Jurkat, Clone E6-1 (cell line): ENCODE results near the gene AHNAK2.

Experiments used
- DNase-seq: peaks from one replicate; pipeline ENCODE4 v3.0.0-alpha.2; 2011; ENCODE audit warnings: low read depth, low spot score
- H3K4me3 ChIP-seq: 2 replicates; pipeline ENCODE4 v1.5.1; 2011; ENCODE audit warnings: mild to moderate bottlenecking, low read length, control low read depth, moderate library complexity

The AHNAK2 gene

DNA sequence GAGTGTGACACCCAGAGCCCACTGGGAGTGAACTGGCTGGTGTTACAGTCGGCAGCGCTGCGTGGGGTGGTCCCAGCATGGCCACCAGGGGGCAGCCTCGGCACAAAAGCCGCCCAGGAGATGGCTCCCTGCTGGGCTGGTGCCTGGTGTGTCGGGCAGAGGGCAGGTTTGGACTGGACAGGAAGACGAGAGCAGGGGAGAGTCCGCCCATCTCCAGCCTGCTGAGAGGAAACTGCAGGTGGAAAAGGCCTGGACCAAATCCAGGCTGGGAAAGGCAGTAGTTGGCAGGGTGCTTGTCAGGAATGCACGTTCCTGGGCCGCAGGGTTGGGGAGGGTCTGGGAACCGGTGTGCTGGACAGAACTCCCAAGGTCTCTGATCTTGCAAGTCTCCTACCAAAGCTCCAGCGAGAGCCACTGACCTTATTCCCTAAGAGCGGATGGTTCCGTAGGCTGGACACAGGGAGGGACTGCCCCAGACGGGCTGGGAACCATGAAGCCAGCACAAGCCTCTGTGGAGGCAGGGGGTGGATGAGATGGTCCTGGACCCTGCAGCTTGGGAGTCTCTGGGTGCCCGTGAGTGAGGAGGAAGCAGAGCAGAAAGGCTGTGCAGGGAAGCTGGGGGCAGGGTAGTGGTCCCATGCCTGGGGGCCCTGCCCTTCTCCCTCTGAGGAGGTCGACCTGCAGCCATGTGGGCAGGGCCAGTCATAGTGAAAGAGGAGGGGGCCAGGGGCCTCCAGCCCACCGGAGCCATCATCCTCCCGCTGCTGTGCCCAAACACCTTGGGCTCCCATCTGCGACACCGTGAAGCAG, 1.8 kb downstream of the AHNAK2 start:
- DNase-seq = peak; percentile 37
- H3K4me3 ChIP-seq = no peak overlapping the region

DNA sequence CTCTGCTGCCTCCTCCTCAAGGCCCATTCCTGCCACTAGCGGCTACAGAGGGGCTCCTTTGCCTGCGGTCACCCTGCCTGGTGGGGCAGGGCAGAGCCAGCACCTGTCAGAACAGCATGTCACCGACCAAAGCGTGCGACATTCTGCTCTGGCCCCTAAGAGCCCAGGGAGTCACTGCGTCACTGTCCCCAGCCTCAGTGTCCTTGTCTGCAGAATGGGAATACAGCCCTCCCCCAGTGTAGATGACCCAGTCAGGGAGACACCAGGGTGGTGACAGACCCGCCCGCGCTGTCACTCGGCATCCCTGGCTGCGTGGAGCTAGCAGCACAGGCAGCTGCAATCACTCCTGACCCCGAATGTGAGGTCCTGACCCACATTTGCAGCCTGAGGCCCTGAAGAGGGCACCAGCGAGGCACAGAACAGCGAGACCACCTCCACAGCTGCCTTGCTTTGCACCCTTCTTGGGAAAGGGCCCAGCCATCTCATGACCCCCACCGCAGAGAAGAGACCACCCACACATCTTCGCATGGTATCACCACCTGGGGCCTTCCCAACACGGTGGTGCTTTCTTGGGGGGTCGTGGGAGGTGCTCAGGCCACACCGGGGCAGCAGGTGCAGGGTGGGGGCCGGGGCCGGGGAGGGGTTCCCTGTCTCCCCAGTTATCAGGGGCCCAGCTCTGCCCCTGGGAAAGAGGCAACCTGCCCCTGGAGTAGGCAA, 2.5 kb downstream of the AHNAK2 start:
- no peak for DNase-seq
- H3K4me3 ChIP-seq = no peak overlapping the region

DNA sequence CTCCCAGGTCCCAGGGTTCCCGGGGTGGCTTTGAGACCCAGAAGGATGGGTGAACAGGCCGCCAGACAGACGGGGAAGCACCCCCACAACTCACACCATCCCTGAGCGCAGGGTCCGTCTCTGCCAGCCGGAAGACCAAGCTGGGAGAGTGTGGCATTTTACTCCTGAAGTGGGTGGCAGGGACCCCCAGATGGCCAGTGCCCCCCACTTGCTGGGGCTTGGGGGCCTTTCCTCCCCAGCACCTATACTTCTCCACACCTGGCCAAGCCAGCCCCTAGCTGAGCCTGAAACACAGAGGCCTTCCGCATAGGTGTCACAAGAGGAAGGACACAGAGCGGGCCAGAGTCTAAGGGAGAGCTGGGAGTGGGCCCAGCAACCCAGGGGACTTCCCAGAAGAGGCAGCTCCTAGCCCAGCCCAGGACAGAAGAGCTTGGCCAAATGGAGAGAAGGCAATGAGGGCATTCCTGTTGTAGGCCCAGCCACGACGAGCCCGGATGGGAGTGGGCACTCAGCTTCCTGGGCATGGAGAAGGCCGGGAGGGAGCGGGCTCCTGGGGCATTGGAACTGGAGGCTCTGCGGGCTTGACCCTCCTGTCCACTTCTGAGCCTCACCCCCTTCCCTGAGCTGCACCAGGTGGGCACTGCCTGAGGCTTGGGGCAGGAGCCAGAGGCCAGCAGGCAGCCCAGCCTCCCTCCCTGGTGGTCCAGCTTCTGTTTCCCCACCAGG, 3.3 kb downstream of the AHNAK2 start:
- no peak overlapping the region for H3K4me3 ChIP-seq
- no peak for DNase-seq

DNA sequence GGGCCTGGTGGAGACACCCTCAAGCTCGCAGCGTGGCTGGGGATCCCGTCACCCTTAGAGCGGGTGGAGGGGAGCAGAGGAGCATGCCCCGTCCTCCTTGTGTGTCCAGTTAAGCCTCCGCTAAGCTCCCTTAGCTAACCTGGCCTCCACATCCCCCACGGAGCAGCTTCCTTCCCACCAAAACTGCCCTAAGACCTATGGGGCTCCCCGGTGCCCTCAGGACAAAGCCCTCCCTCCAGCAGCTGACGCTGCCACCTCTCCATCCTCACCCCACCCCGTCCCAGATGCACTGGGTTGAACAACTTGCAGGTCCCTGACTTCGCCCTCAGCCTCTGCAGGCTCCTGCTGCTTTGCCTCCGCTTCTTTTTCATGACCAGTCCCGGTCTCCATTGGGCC, 4.0 kb downstream of the AHNAK2 start:
- DNase-seq = no peak

DNA sequence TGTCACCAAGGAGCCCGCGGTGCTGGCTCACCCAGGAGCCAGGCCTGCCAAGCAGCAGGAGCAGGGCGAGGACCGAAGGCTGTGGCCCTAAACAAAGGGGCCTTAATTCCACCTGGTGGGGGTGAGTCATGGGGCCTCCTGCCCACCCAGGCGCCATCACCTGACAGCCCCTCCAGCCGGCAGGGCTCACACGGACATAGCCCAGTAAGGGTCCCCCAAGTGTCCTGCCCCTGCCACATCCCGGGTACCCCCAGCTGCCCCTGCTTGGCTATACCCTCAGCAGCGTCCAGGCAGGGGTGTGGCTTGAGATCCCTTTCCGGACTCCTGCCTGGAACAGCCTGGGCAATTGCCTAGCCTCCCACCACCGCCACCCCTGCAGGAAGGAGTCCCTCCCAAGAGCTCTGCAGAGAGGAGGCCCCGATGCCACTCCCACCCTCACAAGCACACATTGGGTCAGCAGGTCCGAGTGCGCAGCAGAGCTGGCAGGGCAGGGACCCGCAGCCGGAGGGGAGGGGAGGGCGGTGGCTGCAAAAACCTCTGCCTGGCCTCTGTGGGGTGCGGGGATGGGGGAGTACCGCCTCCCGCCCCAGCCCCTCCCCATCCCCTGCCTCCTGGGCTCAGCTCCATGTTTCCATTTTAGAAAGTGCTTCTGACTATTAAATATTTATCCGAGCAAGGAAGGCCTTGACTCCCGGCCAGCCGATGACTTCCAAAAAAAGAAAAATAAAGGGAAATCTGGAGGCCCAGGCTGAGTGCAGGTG, 4.6 kb downstream of the AHNAK2 start:
- DNase-seq = no peak
- H3K4me3 ChIP-seq = no peak overlapping the region

More for the DNA sequence above, 4.0 kb downstream of the AHNAK2 start:
- no peak overlapping the region for H3K4me3 ChIP-seq

DNA sequence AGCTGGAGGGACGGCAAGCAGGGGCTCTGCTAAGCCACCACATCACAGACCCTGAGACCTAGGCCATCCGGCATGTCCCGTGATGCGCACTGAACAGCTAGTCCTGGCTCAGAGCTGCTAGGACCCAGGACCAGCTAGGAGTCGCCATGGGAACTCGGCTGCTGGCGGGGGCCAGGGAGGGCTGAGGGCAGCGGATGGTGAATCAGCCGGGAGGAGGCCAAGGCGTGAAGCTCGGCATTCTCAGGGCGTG, 5.1 kb downstream of the AHNAK2 start:
- no peak overlapping the region for H3K4me3 ChIP-seq
- DNase-seq = no peak

DNA sequence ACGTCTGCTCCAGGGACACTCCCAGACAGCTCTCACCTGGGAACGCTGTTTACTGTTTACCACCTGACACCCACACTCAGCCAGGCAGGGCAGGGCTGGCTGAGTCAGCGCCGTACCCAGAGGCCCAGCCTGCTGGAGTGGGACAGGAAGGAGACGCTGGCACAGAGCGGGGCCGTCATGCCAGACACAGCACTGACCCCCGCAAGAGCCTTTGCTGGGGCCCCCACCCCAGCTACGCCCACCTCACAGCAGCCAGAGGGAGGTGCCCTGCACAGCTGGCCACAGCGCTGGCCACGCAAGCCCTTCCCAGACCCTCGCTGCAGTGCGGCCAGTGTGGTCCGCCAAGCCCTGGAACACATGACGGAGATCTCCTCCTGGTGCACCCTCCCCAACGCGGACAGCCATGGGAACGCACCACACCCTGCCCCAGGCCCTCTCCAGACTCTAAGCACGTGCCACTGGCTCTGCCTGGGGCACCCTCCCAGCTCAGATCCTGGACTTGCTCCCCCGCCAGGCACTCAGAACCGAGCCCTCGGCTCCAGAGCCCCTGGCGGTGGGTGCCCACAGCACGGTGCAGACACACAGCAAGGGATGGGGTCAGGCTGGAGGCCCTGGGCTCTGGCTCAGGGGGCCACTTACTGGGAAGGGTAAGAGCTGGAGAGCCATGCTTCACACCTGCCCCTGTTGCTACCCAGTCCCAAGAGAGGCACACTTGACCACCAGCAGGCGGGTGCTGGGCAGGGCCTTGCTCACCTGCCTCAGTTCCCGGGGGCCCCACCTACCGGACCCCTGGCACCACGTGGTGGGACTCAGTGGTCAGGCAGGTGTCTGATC, 5.7 kb downstream of the AHNAK2 start:
- no peak for DNase-seq
- no peak overlapping the region for H3K4me3 ChIP-seq

DNA sequence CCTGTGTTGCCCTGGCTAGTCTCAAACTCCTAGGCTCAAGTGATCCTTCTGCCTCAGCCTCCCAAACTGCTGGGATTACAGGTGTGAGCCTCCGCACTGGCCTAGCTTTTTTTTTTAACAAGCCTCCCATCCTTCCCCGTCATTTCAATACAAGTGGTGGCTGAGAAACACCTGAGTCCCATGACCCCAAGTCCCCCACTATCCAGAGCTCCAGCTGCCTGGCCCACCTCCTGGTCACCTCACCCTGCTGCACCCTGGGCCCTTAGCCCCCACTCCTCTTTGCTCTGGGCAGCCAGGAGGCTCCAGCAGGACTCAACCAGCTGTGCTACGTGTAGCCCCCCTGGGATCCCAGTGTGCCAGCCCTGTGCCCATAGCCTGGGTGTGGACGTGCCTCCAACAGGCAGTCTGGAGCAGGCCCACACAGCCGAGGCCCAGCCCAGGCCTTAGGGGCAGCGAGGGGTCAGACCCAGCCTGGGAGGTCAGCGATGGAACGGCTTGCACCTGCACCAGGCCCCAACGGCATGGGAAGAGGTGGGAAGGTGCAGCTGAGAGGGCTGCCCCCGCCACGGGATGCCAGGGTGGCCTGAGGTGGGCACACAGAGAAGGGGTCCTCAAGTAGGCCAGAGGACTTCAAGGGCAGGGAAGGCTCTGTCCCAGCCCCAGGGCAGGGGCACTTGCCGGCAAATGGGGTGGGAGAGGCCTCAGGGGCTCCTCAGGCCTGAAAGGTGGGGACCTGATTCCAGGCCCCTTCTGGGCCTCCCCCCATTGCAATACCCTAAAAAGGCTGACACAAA, 6.5 kb downstream of the AHNAK2 start:
- no peak for DNase-seq
- no peak overlapping the region for H3K4me3 ChIP-seq

DNA sequence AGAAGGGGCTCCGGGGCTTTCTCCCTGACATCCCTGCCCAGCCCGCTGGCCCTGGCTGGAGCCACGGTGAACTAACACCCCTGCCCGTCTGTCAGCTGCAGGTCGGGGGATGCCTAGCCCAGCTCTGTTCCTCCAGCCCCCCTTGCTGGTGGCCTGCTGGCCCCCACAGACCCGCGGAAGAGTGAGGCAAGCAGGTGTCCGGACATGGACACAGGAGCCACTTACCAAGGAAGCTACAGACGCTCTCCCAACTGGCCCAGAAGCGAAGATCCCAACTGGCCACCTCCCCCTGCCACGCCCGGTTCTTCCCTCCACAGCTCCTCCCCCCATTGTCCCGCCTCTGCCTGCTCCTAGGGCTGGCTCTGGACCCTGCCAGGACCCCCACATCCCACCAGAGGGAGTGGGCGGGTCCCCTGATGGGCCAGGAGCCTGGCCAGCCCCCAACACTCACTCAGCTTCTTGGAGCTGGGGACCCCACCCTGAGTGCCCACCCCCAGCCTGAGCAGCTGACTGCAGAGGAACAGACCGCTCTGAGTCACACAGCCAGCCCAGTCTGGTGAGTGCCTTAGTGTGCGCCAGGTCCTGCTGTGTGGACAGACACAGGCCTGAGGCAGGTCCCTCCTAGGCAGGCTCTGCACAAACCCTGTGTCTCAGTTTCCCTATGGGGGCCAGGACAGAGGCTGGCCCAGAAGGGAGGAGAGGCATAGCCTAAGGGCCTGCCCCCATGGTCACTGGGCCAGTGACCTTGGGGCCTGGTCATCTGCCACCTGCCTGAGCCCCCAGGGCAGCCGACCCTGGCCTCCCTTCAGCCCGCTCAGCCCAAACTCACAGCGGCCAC, 7.7 kb downstream of the AHNAK2 start:
- no peak overlapping the region for H3K4me3 ChIP-seq
- no peak for DNase-seq

DNA sequence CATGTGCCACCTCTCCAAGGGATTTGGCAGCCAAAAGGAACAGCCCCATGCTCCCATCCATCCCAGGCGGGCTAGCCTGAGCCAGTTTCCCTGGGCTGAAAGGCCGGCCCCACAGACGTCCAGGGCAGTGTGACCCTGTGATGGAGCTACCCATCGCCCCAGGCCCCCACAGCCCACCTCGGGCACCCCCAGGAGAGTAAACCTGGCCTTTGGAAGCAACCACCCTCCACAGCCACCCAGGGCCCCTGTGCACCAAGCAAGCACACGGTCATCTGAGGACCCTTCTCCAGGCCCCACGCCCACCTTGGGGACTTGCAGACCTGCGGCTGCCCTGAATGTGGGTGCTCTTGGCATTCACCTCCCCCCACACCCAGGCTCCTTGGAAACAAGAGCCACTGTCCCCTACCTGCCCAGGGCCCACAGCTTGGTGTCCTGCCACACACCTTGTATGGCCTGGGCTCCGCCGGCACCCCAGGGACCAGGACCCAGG, 8.4 kb downstream of the AHNAK2 start:
- no peak for DNase-seq
- no peak overlapping the region for H3K4me3 ChIP-seq

DNA sequence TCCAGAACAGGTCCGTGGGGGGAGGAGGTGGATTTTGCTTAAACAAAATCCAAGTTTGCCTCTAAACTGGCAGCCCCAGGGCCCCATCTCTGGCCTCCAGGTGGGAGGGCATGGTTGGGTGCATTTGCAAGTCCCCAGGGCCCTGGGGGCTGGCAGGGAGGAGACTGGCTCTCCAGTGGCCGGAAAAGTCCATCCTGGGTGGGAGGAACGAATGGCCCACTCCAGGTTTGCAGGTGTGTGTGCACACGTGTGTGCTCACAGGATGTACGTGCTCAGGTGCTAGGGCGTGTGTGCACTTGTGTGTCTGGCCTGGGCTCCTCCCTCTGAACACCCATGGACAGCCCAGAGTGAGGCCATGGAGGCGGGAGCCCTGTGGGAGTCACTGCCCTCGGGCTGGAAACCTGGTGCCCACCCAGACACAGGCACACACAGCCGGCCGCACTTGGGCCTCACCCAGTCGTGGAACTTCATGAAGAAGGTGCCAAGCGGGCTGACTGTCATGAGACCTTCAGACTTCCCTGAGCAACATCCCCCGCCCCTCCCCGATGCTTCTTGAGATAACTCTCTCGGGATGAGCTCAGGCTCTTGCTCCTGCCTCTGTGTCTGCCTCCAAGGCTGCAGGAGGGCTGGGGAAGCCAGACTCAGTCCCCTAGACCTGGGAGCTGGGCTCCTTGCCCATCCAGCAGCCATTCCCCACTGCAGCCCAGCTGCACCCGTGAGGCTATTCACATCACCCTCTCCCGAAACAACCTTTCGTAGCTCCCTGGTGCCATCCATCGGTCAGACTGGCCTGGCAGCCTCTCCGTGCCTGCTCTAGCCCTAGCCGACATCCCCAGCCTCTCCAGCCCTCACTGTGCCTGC, 9.4 kb downstream of the AHNAK2 start:
- DNase-seq = no peak
- no peak overlapping the region for H3K4me3 ChIP-seq

DNA sequence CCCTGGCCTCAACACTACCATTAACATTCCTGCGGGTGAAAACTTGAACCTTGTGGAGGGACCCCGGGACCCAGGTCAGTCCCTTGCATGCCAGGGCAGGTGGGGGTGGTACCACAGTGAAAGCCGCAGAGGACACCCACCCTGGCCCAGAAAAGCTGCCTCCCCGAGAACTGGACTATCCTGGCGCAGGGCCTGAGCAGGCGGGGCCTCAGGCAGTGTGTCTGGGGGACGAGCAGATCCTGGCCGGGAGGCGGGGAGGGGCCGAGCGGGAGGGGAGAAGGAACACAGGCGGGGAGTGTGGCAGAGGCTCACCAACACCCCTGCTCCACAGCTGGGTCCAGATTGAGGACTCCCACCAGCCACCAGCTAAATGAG, 10.0 kb downstream of the AHNAK2 start:
- no peak for DNase-seq
- no peak overlapping the region for H3K4me3 ChIP-seq

DNA sequence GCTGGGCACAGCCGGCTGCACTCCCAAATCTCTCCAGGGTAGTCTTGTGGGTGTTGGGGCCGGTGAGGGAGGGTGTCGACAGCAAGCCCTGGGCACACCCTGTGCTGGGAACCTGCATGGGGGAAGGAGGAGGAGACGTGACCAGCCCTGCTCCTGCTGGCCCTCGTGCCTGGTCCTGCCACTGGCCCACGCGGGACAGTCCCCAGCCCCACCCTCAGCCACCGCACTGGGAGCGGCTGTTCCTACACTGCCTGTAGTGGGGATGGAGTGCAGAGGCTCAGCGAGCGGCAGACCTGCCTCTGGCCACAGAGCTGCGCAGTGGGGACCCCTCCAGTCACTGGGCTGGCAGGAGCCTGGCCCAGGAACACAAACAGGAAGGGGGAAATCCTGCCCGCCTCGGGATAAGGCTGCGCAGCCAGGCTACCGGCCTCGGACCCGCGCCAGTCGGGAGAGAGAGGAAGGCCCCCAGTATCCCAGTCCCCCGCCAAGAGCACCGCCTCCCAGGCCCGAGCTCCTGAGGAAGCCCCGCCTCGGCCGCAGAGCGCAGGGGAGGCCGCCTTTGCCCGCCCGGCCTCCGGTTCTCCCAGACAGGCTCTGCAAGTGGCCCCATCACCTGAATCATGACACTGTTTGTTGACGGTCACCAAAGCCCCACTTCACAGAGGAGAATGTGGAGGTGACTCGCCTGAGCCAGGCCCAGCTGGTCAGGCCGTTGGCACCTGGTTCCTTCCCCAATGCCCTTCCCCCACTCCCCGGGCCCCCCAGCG, 10.6 kb downstream of the AHNAK2 start:
- DNase-seq = no peak
- H3K4me3 ChIP-seq = no peak overlapping the region

DNA sequence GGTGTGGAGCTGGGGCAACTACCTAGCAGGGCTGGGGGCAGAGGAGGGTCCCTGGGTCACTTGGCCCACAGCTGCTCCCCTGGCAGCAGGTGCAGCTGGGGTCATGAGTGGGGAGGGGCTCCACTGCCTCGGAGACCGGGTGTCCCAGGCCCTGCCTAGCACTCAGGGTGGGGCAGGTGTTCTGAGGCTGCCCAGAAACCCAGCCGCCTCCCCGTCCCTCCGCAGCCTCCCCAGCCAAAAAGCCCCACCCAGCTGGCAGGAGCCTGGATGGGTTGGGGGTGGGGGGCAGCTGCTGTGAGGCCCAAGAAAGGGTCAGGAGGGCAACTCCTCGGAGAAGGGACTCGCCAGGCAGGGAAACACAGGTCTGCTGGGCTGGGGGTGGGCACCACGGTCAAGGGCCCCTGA, 11.2 kb downstream of the AHNAK2 start:
- H3K4me3 ChIP-seq = no peak overlapping the region
- no peak for DNase-seq

DNA sequence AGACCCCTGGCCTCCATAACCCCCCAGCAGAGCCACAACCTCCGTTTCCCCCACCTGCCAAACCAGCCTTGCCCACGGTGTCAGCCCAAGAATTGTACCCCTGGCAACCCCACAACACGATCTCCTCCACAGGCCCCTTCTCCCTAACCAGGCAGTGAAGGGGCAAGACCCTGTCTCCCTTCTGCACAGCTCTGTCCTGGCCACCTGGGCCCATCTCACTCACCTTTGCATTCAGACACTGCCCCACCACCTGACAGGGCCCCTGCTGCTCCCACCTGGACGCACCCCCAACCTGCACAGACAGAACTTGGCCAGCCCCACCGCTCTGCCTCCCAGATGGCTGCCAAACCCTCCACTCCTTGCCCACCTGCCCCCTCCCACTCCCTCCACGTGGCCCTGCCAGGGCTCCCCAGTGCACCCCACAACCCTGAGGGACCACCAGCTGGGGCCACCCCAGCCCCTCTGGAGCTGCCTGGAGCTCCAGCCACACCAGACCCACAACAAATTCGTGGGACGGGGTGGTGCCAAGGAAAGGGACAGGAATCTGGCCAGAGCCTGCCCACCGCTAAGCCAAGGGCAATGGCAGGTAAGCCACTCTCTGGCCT, 11.8 kb downstream of the AHNAK2 start:
- H3K4me3 ChIP-seq = no peak overlapping the region
- no peak for DNase-seq
